Neural cell (in vitro differentiated cells): Measurements from ENCODE around the gene BRINP1. TPM values are rescaled to one million over a fixed set of nuclear protein-coding genes. Genes with fewer than 3 reads are reported as not detected.

Experiments
- H2AFZ ChIP-seq: fragments of 200-600, 300-800 bp; sonication (generic), shearing (Covaris generic); 2 replicates; pipeline ENCODE4 v1.6.0; 2014; ENCODE audit warnings: low read depth, mild to moderate bottlenecking, antibody characterized with exemption, low read length, moderate library complexity
- H3F3A ChIP-seq: fragments of 200-600 bp; shearing (Covaris generic); 2 replicates; pipeline ENCODE4 v1.6.1; 2016; ENCODE audit warnings: mild to moderate bottlenecking, moderate library complexity, mixed read lengths, antibody characterized with exemption, low read length; ENCODE audit not compliant: insufficient read depth, poor library complexity, severe bottlenecking
- H3K27ac ChIP-seq: fragments of 200-600, 300-800 bp; sonication (generic), shearing (Covaris generic); 2 replicates; pipeline ENCODE4 v1.5.1; 2014; ENCODE audit warnings: mild to moderate bottlenecking, low read length, moderate library complexity
- H3K27me3 ChIP-seq: fragments of 300-800, 200-600 bp; sonication (generic), shearing (Covaris generic); 2 replicates; pipeline ENCODE4 v1.6.0; 2014; ENCODE audit warnings: mild to moderate bottlenecking, low read depth, low read length, moderate library complexity; ENCODE audit not compliant: insufficient read depth
- H3K36me3 ChIP-seq: fragments of 300-800, 200-600 bp; sonication (generic), shearing (Covaris generic); 2 replicates; pipeline ENCODE4 v1.5.1; 2014; ENCODE audit warnings: mild to moderate bottlenecking, antibody characterized with exemption, low read length, moderate library complexity; ENCODE audit not compliant: insufficient read depth
- H3K4me2 ChIP-seq: fragments of 300-800, 200-600 bp; sonication (generic), shearing (Covaris generic); 2 replicates; pipeline ENCODE4 v1.6.0; 2014; ENCODE audit warnings: mild to moderate bottlenecking, low read length
- H3K4me3 ChIP-seq: fragments of 300-800, 200-600 bp; sonication (generic), shearing (Covaris generic); 2 replicates; pipeline ENCODE4 v1.5.1; 2014; ENCODE audit warnings: mild to moderate bottlenecking, low read length, moderate library complexity
- H3K79me2 ChIP-seq: fragments of 200-600 bp; shearing (Covaris generic); replicated peaks from 2 replicates; pipeline ENCODE4 v1.6.0; 2014; ENCODE audit warnings: mild to moderate bottlenecking, low read length, moderate library complexity; ENCODE audit not compliant: insufficient read depth
- H3K9ac ChIP-seq: fragments of 300-800, 200-600 bp; sonication (generic), shearing (Covaris generic); 2 replicates; pipeline ENCODE4 v1.6.1; 2016; ENCODE audit warnings: mild to moderate bottlenecking, low read length, mixed read lengths
- H3K9me2 ChIP-seq: fragments of 200-600 bp; shearing (Covaris generic); 2 replicates; pipeline ENCODE4 v1.6.1; 2016; ENCODE audit warnings: mild to moderate bottlenecking, low read length, mixed read lengths; ENCODE audit not compliant: insufficient read depth
- H3K9me3 ChIP-seq: fragments of 200-600, 300-800 bp; sonication (generic), shearing (Covaris generic); 2 replicates; pipeline ENCODE4 v1.6.1; 2016; ENCODE audit warnings: mild to moderate bottlenecking, mixed run types, low read length, moderate library complexity, mixed read lengths
- H4K20me1 ChIP-seq: fragments of 200-600 bp; shearing (Covaris generic); 2 replicates; pipeline ENCODE4 v1.6.1; 2016; ENCODE audit warnings: mild to moderate bottlenecking, mixed run types; ENCODE audit not compliant: insufficient read depth
- CTCF ChIP-seq: fragments of 450-650 bp; IDR thresholded peaks from 2 replicates; pipeline ENCODE4 v1.5.1; 2014; ENCODE audit warnings: antibody characterized with exemption, mild to moderate bottlenecking, moderate library complexity; ENCODE audit not compliant: poor library complexity, severe bottlenecking
- EP300 ChIP-seq: fragments of 450-650 bp; conservative IDR thresholded peaks from 2 replicates; pipeline ENCODE4 v1.6.1; 2014; ENCODE audit warnings: antibody characterized with exemption, mild to moderate bottlenecking, moderate library complexity; ENCODE audit not compliant: poor library complexity, severe bottlenecking
- EZH2 ChIP-seq: fragments of 200-600, 300-800 bp; shearing (Covaris generic), sonication (generic); IDR thresholded peaks from 2 replicates; pipeline ENCODE4 v1.6.1; 2014; ENCODE audit warnings: antibody characterized with exemption, low read length, borderline replicate concordance, mild to moderate bottlenecking; ENCODE audit not compliant: insufficient read depth, poor library complexity, severe bottlenecking
- MXI1 ChIP-seq: fragments of 450-650 bp; conservative IDR thresholded peaks from 2 replicates; pipeline ENCODE4 v1.6.1; 2014; ENCODE audit warnings: antibody characterized with exemption, mild to moderate bottlenecking; ENCODE audit not compliant: poor library complexity, severe bottlenecking
- POLR2AphosphoS5 ChIP-seq: IDR thresholded peaks from 2 replicates; pipeline ENCODE4 v1.6.1; 2012
- RAD21 ChIP-seq: fragments of 450-650 bp; conservative IDR thresholded peaks from 2 replicates; pipeline ENCODE4 v1.6.1; 2014; ENCODE audit warnings: antibody characterized with exemption, mild to moderate bottlenecking, moderate library complexity
- REST ChIP-seq: IDR thresholded peaks from 2 replicates; pipeline ENCODE4 v1.6.1; 2012; ENCODE audit warnings: borderline replicate concordance
- SMC3 ChIP-seq: fragments of 450-650 bp; conservative IDR thresholded peaks from 2 replicates; pipeline ENCODE4 v1.6.1; 2014; ENCODE audit warnings: antibody characterized with exemption, mild to moderate bottlenecking, moderate library complexity; ENCODE audit not compliant: poor library complexity
- TAF1 ChIP-seq: IDR thresholded peaks from 2 replicates; pipeline ENCODE4 v1.6.1; 2012; ENCODE audit warnings: low read depth
- polyA plus RNA-seq: library from polyadenylated mRNA; depleted of rRNA; stranded (reverse); fragments of >200 nt; gene quantifications from 2 replicates; pipeline ENCODE4 v1.2.3, GENCODE V29; 2014

Gene BRINP1
- polyA plus RNA-seq, 1 donor from 2014 or later = 15.6 TPM

- Histone ChIP-seq H3K27me3 (no peaks in the 10 kb centered on the region), H3K4me3 (no peak overlapping the region), H2AFZ (no peak overlapping the region), H3K4me2 (no peak overlapping the region), H3K36me3 (no peaks in the 10 kb centered on the region), H4K20me1 (no peaks in the 10 kb centered on the region), H3K79me2 (no peaks in the 10 kb centered on the region), H3K9me3 (no peaks in the 10 kb centered on the region), H3K9me2 (no peaks in the 10 kb centered on the region), H3K27ac (no peak overlapping the region), H3K9ac (no peak overlapping the region), H3F3A (no peaks in the 10 kb centered on the region)
- TF ChIP-seq REST = no peak
- no peak for TF ChIP-seq EP300
- TF ChIP-seq RAD21 = no peak
- no peak for TF ChIP-seq SMC3
- TF ChIP-seq CTCF = no peak
- TF ChIP-seq POLR2AphosphoS5 = no peak
- no peak for TF ChIP-seq MXI1
- TF ChIP-seq TAF1 = no peak
- no peak for TF ChIP-seq EZH2
These were observed 9.0 kb downstream of the BRINP1 start for GRCh38 chr9:119360237-119360636.

GRCh38 chr9:119357336-119358096, 11.7 kb downstream of the BRINP1 start:
- H3K9me2 ChIP-seq = no peaks in the 10 kb centered on the region
- H3K4me3 ChIP-seq = no peak overlapping the region
- H3K79me2 ChIP-seq = no peaks in the 10 kb centered on the region
- H3F3A ChIP-seq = no peaks in the 10 kb centered on the region
- no peaks in the 10 kb centered on the region for H3K36me3 ChIP-seq
- H3K27ac ChIP-seq = no peak overlapping the region
- H4K20me1 ChIP-seq = no peaks in the 10 kb centered on the region
- H3K27me3 ChIP-seq = no peaks in the 10 kb centered on the region
- H3K9ac ChIP-seq = no peak overlapping the region
- no peak overlapping the region for H2AFZ ChIP-seq
- no peaks in the 10 kb centered on the region for H3K9me3 ChIP-seq
- no peak overlapping the region for H3K4me2 ChIP-seq
- TF ChIP-seq SMC3 (no peak), POLR2AphosphoS5 (no peak), EZH2 (no peak), CTCF (no peak), EP300 (no peak), REST (no peak), MXI1 (no peak)
